Peyer's patch (tissue), 4 donors: ENCODE results near the gene STEAP3. TPM values are rescaled to one million over a fixed set of nuclear protein-coding genes. Genes with fewer than 3 reads are reported as not detected.

Source experiments
- DNase-seq, 3 donors: peaks; one replicate each; pipeline ENCODE4 v3.0.0-alpha.2; 2017 to 2019
- H3K27ac ChIP-seq, 4 donors: fragments of 200-600 bp; sonication (generic); one replicate each; pipeline ENCODE4 v1.5.1; 2016 to 2019
- H3K27me3 ChIP-seq, 2 donors: fragments of 200-600 bp; sonication (generic); one replicate each; pipeline ENCODE4 v1.5.1; 2019
- H3K36me3 ChIP-seq, 3 donors: fragments of 200-600 bp; sonication (generic); one replicate each; pipeline ENCODE4 v1.5.1; 2016 to 2019
- H3K4me1 ChIP-seq, 4 donors: fragments of 200-600 bp; sonication (generic); one replicate each; pipeline ENCODE4 v1.5.1; 2016 to 2019
- H3K4me3 ChIP-seq, 4 donors: fragments of 200-600 bp; sonication (generic); 1 replicate in 3 of 4; 2 replicates in 1 of 4; pipeline ENCODE4 v1.5.1; 2016 to 2019; ENCODE audit warnings: mild to moderate bottlenecking in 1 of 4
- H3K9me3 ChIP-seq, 4 donors: fragments of 200-600 bp; sonication (generic); one replicate each; pipeline ENCODE4 v1.5.1; 2016 to 2019; ENCODE audit warnings: mild to moderate bottlenecking in 1 of 4
- POLR2A ChIP-seq, 2 donors: fragments of 450-650 bp; IDR thresholded peaks; one replicate each; pipeline ENCODE4 v1.5.1; 2017; ENCODE audit warnings: antibody characterized with exemption in 2 of 2, mild to moderate bottlenecking in 2 of 2, moderate library complexity in 2 of 2
- total RNA-seq, 4 donors: library from RNA; depleted of rRNA; stranded (reverse); fragments of >200 nt; gene quantifications; one replicate each; pipeline ENCODE4 v1.1.0, GENCODE V29; 2016
- TF ChIP-seq, protein P1 (sequence below), 6 experiments: fragments of 450-650 bp in 4 of 6; fragments of 200-600 bp in 2 of 6; sonication (generic) in 1 of 6; IDR thresholded peaks; one replicate each; pipeline ENCODE4 v1.5.1; 2017 to 2019; ENCODE audit warnings: antibody characterized with exemption in 6 of 6, mild to moderate bottlenecking in 3 of 6, moderate library complexity in 1 of 6

The STEAP3 gene
- total RNA-seq, 4 donors from 2014 or later, result 13.2 to 31.2 (median 20.5) TPM

DNA sequence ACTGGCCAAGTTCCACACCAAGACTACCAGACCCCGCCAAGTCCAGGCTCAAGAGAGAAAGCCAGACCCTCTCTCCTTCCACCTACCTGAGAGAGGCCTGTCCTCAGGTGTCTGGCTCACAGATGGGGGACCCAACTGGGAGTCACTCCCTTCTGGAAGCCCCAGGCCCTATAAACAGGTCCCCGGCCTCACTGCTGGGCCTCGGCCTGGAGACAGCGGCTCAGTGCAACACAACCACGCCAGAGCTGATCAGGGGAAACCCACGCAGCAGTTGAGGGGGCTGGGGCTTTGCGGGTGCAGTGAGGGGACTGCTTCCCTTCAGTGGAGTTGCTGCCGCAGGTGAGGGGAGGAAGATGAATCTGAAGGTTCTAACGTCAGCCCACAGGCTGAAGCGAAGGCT is 42.2 kb upstream of the STEAP3 start:
- Histone ChIP-seq H3K4me1 (no peaks in the 10 kb centered on the region), H3K4me3 (no peak overlapping the region), H3K9me3 (no peaks in the 10 kb centered on the region), H3K27ac (no peak overlapping the region), H3K36me3 (no peaks in the 10 kb centered on the region), H3K27me3 (no peaks in the 10 kb centered on the region)
- TF ChIP-seq, protein P1, sequence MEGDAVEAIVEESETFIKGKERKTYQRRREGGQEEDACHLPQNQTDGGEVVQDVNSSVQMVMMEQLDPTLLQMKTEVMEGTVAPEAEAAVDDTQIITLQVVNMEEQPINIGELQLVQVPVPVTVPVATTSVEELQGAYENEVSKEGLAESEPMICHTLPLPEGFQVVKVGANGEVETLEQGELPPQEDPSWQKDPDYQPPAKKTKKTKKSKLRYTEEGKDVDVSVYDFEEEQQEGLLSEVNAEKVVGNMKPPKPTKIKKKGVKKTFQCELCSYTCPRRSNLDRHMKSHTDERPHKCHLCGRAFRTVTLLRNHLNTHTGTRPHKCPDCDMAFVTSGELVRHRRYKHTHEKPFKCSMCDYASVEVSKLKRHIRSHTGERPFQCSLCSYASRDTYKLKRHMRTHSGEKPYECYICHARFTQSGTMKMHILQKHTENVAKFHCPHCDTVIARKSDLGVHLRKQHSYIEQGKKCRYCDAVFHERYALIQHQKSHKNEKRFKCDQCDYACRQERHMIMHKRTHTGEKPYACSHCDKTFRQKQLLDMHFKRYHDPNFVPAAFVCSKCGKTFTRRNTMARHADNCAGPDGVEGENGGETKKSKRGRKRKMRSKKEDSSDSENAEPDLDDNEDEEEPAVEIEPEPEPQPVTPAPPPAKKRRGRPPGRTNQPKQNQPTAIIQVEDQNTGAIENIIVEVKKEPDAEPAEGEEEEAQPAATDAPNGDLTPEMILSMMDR (IDR thresholded peaks at IDR 0.05), result no peak
- TF ChIP-seq POLR2A (IDR thresholded peaks at IDR 0.05), result no peak
- DNase-seq, result no peak

DNA sequence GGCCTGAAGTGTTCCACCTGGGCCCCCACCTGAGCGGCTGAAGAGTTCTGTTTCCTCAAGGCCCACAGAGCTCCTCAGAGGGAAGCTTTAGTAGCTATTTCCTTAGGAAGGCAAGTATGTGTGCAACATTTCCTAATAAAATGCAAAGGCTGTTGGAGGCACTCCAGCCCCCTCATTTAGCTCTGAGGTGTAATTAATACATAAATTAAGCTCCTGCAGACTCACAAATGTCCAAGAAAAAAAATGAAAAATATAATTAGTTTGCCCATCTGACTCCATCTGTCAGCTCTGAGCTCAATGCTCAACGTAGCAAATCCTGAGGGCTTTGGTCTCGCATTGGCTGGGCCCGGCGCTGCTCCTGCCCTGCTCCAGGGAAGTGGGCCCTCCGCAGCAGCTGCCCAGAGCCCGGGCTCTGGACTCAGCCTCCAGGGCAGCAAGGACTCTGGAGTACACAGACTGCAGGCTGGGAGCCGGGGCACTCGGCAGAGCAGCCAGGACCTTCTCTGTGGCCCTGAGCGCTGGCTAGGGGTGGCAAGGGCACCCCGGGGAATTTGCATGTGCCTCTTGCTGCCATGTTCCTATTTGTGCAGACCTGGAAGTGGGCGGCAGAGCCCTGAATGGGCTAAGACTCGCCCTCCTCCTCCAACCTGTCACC is 41.7 kb upstream of the STEAP3 start:
- Histone ChIP-seq H3K4me3 (no peak overlapping the region), H3K27ac (no peak overlapping the region), H3K9me3 (no peaks in the 10 kb centered on the region), H3K4me1 (no peaks in the 10 kb centered on the region), H3K36me3 (no peaks in the 10 kb centered on the region), H3K27me3 (no peaks in the 10 kb centered on the region)
- TF ChIP-seq, protein P1 (IDR thresholded peaks at IDR 0.05), result no peak
- no peak for DNase-seq

DNA sequence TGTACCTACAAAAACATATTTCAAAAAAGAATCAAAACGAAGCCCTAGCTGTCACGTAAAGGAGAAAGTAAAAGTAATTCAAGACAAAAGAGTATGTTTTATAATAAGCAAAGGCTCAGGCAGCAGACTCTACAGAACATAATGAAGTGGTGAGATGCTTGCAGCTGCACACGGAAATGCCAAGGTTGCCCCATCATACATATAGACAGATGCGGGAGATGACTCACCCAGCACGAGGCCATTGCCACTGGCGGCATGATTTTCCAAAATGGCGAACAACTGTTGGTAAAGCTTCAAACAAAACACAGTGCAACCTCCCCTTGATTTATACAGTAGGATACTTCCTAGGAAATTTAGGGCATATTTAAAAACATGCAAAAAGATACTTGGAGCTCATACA is 39.1 kb upstream of the STEAP3 start:
- Histone ChIP-seq H3K27me3 (no peaks in the 10 kb centered on the region), H3K27ac (no peak overlapping the region), H3K4me1 (no peaks in the 10 kb centered on the region), H3K9me3 (no peaks in the 10 kb centered on the region), H3K36me3 (no peaks in the 10 kb centered on the region), H3K4me3 (no peak overlapping the region)
- no peak for DNase-seq
- TF ChIP-seq POLR2A (IDR thresholded peaks at IDR 0.05), result no peak
- TF ChIP-seq, protein P1 (IDR thresholded peaks at IDR 0.05), result no peak

DNA sequence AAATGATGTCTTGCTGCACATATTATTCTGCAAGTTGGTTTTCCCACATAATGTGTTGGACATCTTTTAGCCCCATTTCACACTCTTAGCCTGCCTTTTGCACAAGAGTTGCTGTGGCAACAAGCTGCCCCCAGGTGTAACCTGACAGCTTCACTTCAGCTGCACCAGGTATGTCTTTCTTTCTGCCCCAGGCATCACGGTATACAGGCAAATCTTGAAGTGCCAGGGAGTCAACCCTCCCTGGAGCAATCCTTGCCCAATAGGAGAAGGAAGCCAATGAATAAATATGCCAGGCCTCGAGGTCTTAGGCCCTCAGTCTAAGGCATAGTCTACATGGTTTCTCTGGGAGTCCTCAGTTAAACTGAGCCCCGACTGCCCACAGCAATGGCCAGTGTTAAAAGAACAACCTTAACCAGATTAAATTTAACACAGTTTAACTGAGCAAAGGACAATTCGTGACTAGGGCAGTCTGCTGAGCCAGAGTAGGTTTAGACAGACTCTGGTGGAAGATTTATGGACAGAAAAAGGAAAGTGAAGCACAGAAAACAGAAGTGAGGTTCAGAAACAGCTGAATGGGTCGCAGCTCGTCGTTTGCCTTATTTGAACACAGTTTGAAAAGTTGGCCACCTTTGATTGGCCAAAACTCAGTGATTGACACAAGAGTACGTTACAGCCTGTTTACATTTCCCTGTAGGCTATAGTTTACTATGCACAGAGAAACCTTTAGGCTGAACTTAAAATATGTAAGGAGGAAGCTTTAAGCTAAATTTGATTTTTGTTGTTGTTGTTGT is 33.1 kb upstream of the STEAP3 start:
- no peak for DNase-seq
- Histone ChIP-seq H3K4me3 (no peak overlapping the region), H3K4me1 (no peaks in the 10 kb centered on the region), H3K27me3 (no peaks in the 10 kb centered on the region), H3K27ac (no peak overlapping the region), H3K9me3 (no peaks in the 10 kb centered on the region), H3K36me3 (no peaks in the 10 kb centered on the region)
- no peak for TF ChIP-seq POLR2A (IDR thresholded peaks at IDR 0.05)
- TF ChIP-seq, protein P1 (IDR thresholded peaks at IDR 0.05), result no peak

DNA sequence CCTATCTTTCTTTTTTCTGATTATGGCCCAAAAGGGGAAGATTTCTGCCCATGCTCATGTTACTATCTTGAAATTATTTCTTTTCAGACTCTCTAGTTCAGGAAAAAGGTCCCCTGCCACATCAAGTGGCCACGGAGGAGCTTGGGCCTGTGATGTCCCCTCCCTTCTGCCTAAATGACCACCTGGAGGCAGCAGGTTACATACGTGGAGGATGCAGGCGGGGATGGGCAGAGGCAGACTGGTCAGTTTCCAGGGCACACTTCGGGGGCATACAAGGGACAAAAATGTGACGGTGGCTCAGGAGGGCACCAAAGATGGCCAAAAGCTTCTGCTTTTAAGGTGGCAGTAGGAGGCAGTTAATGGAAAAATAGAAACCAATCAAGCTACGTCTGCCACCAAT is 30.7 kb upstream of the STEAP3 start:
- no peak for DNase-seq
- Histone ChIP-seq H3K4me1 (no peaks in the 10 kb centered on the region), H3K4me3 (no peak overlapping the region), H3K27ac (no peak overlapping the region), H3K9me3 (no peaks in the 10 kb centered on the region), H3K36me3 (no peaks in the 10 kb centered on the region), H3K27me3 (no peaks in the 10 kb centered on the region)
- TF ChIP-seq, protein P1 (IDR thresholded peaks at IDR 0.05), result no peak
- TF ChIP-seq POLR2A (IDR thresholded peaks at IDR 0.05), result no peak
